H1 (cell line): ENCODE measurements around the gene CDC25C. TPM values are rescaled to one million over a fixed set of nuclear protein-coding genes. Genes with fewer than 3 reads are reported as not detected.

Source experiments
- CTCF ChIA-PET: fragments of 300-600 bp; sonication (Branson Sonifier 250); formaldehyde crosslinking; loops from one replicate; lab custom pipeline; 2021; ENCODE audit not compliant: partially characterized antibody; lab: Charles Lee
- POLR2A ChIA-PET: fragments of 300-600 bp; sonication (Branson Sonifier 250); formaldehyde crosslinking; loops from one replicate; lab custom pipeline; 2021; ENCODE audit warnings: inconsistent platforms; ENCODE audit not compliant: partially characterized antibody; lab: Charles Lee
- DNase-seq, 2 experiments: peaks; one replicate each; pipeline versions ENCODE4 v3.0.0 to v3.0.0-alpha.2; 2010 to 2022; ENCODE audit warnings: low spot score in 2 of 2, low read depth in 1 of 2, mixed read lengths in 1 of 2
- FAIRE-seq: peaks from 2 replicates; lab custom pipeline; 2011; peaks lifted over from hg19 to GRCh38; lab: Jason Lieb, UNC
- H2AFZ ChIP-seq: 2 replicates; pipeline ENCODE4 v1.8.1; 2012; ENCODE audit warnings: low read length, inconsistent platforms
- H2AK5ac ChIP-seq: 2 replicates; pipeline ENCODE4 v1.6.1; 2013; ENCODE audit warnings: low read depth, low read length
- H2BK120ac ChIP-seq: replicated peaks from 2 replicates; pipeline ENCODE3; 2013; ENCODE audit warnings: low read depth, low read length, inconsistent platforms
- H2BK12ac ChIP-seq: 2 replicates; pipeline ENCODE4 v1.6.1; 2013; ENCODE audit warnings: low read depth, low read length
- H2BK15ac ChIP-seq: 2 replicates; pipeline ENCODE4 v1.6.1; 2013; ENCODE audit warnings: low read length
- H2BK20ac ChIP-seq: 2 replicates; pipeline ENCODE4 v1.6.1; 2013; ENCODE audit warnings: low read length
- H2BK5ac ChIP-seq: 2 replicates; pipeline ENCODE4 v1.6.1; 2013; ENCODE audit warnings: low read depth, low read length
- H3K14ac ChIP-seq: 2 replicates; pipeline ENCODE4 v1.6.1; 2013; ENCODE audit warnings: inconsistent platforms; ENCODE audit not compliant: insufficient read length
- H3K18ac ChIP-seq: 2 replicates; pipeline ENCODE4 v1.6.1; 2013; ENCODE audit warnings: low read length; ENCODE audit errors: extremely low read depth
- H3K23ac ChIP-seq: 2 replicates; pipeline ENCODE4 v1.6.1; 2013; ENCODE audit warnings: inconsistent platforms; ENCODE audit not compliant: insufficient read length
- H3K23me2 ChIP-seq: 2 replicates; pipeline ENCODE4 v1.6.1; 2013; ENCODE audit warnings: low read depth, low read length
- H3K27ac ChIP-seq: 2 replicates; pipeline ENCODE4 v1.6.1; 2011; ENCODE audit warnings: low read depth, low read length, inconsistent platforms
- H3K27me3 ChIP-seq, 4 experiments: replicated peaks in 1 of 4; 1 replicate in 1 of 4; 2 replicates in 3 of 4; pipeline versions ENCODE4 v1.6.1 to v1.8.1; 2011 to 2013; ENCODE audit warnings: low read length in 3 of 4, mild to moderate bottlenecking in 3 of 4, inconsistent platforms in 2 of 4, mixed read lengths in 2 of 4, moderate library complexity in 1 of 4; ENCODE audit not compliant: control insufficient read depth in 3 of 4, insufficient read depth in 3 of 4; ENCODE audit errors: extremely low read depth in 1 of 4
- H3K36me3 ChIP-seq, 4 experiments: 2 replicates each; pipeline versions ENCODE4 v1.6.1 to v1.8.1; 2011 to 2013; ENCODE audit warnings: mild to moderate bottlenecking in 4 of 4, low read length in 3 of 4, moderate library complexity in 2 of 4, control low read depth in 1 of 4, inconsistent platforms in 1 of 4; ENCODE audit not compliant: insufficient read depth in 4 of 4, control insufficient read depth in 2 of 4
- H3K4ac ChIP-seq: replicated peaks from 2 replicates; pipeline ENCODE3; 2013; ENCODE audit warnings: low read length, low read depth, mixed read lengths, inconsistent platforms; ENCODE audit not compliant: insufficient read length
- H3K4me1 ChIP-seq, 4 experiments: replicated peaks in 1 of 4; 1 replicate in 1 of 4; 2 replicates in 3 of 4; pipeline versions ENCODE4 v1.6.1 to v1.8.1; 2011 to 2013; ENCODE audit warnings: low read length in 3 of 4, inconsistent platforms in 2 of 4, mixed read lengths in 1 of 4; ENCODE audit not compliant: insufficient read depth in 4 of 4, control insufficient read depth in 3 of 4
- H3K4me2 ChIP-seq, 2 experiments: 2 replicates each; pipeline versions ENCODE4 v1.6.1 to v1.8.1; 2011 to 2013; ENCODE audit warnings: low read depth in 2 of 2, low read length in 2 of 2, control low read depth in 1 of 2, inconsistent platforms in 1 of 2, mild to moderate bottlenecking in 1 of 2; ENCODE audit not compliant: insufficient read depth in 1 of 2
- H3K4me3 ChIP-seq, 4 experiments: fragments of 200-600, 300-600 bp in 1 of 4; sonication (generic), shearing (Covaris generic), sonication (Bioruptor Twin) in 1 of 4; 2 replicates each; pipeline versions ENCODE4 v1.5.1 to v1.8.1; 2011 to 2016; ENCODE audit warnings: low read length in 4 of 4, low read depth in 3 of 4, control low read depth in 2 of 4, inconsistent platforms in 2 of 4, mild to moderate bottlenecking in 2 of 4, mixed read lengths in 1 of 4, moderate library complexity in 1 of 4; ENCODE audit not compliant: insufficient read depth in 2 of 4; ENCODE audit errors: extremely low read depth in 1 of 4
- H3K56ac ChIP-seq: replicated peaks from 2 replicates; pipeline ENCODE3; 2013; ENCODE audit warnings: low read depth, mild to moderate bottlenecking, mixed read lengths, low read length, inconsistent platforms; ENCODE audit not compliant: insufficient read length
- H3K79me1 ChIP-seq: 2 replicates; pipeline ENCODE4 v1.6.1; 2013; ENCODE audit warnings: low read depth, low read length, control low read depth
- H3K79me2 ChIP-seq, 2 experiments: 2 replicates each; pipeline versions ENCODE4 v1.6.1 to v1.8.1; 2012 to 2013; ENCODE audit warnings: low read length in 2 of 2, mild to moderate bottlenecking in 2 of 2, inconsistent platforms in 1 of 2; ENCODE audit not compliant: insufficient read depth in 2 of 2, control insufficient read depth in 1 of 2
- H3K9ac ChIP-seq, 4 experiments: replicated peaks in 1 of 4; 1 replicate in 1 of 4; 2 replicates in 3 of 4; pipeline versions ENCODE4 v1.6.1 to v1.8.1; 2011 to 2013; ENCODE audit warnings: low read depth in 3 of 4, low read length in 3 of 4, control low read depth in 2 of 4, mild to moderate bottlenecking in 2 of 4, moderate library complexity in 2 of 4, inconsistent platforms in 1 of 4; ENCODE audit errors: extremely low read depth in 1 of 4
- H3K9me3 ChIP-seq, 2 experiments: 2 replicates each; pipeline versions ENCODE4 v1.6.1 to v1.8.1; 2012 to 2013; ENCODE audit warnings: mild to moderate bottlenecking in 2 of 2, moderate library complexity in 2 of 2, control low read depth in 1 of 2, inconsistent platforms in 1 of 2, low read depth in 1 of 2, low read length in 1 of 2, mixed read lengths in 1 of 2; ENCODE audit not compliant: insufficient read depth in 2 of 2
- H4K20me1 ChIP-seq, 2 experiments: replicated peaks in 1 of 2; 2 replicates each; pipeline versions ENCODE3 to v1.8.1; 2011 to 2013; ENCODE audit warnings: inconsistent platforms in 2 of 2, low read length in 2 of 2, mild to moderate bottlenecking in 1 of 2; ENCODE audit not compliant: insufficient read depth in 2 of 2, control insufficient read depth in 1 of 2
- H4K5ac ChIP-seq: 2 replicates; pipeline ENCODE4 v1.6.1; 2013; ENCODE audit warnings: low read length, low read depth, mixed read lengths, inconsistent platforms; ENCODE audit not compliant: insufficient read length
- H4K8ac ChIP-seq: 2 replicates; pipeline ENCODE4 v1.8.0; 2013; ENCODE audit warnings: mild to moderate bottlenecking, moderate library complexity, low read length, inconsistent platforms; ENCODE audit not compliant: insufficient read depth; ENCODE audit errors: extremely low read depth
- H4K91ac ChIP-seq: replicated peaks from 2 replicates; pipeline ENCODE3; 2013; ENCODE audit warnings: low read length, mixed read lengths, inconsistent platforms; ENCODE audit not compliant: insufficient read length
- RAD21 ChIP-seq, 2 experiments: IDR thresholded peaks in 1 of 2; conservative IDR thresholded peaks in 1 of 2; 2 replicates each; pipeline ENCODE4 v1.6.1; 2011; ENCODE audit warnings: low read depth in 2 of 2, low read length in 2 of 2, improper control_type of control experiment in 1 of 2, inconsistent platforms in 1 of 2, mild to moderate bottlenecking in 1 of 2, moderate library complexity in 1 of 2
- WGBS, 2 experiments: shearing (Covaris generic) in 1 of 2; methylation state at CpG; one replicate each; pipeline versions ENCODE4 v1.1.6 to v1.1.7; 2013 to 2015; ENCODE audit warnings: low lambda C conversion rate in 2 of 2, mixed read lengths in 2 of 2, inconsistent platforms in 1 of 2, low coverage in 1 of 2, missing lambda C conversion rate in 1 of 2; ENCODE audit not compliant: insufficient replicate concordance in 2 of 2, insufficient coverage in 1 of 2, insufficient read length in 1 of 2; ENCODE audit errors: extremely low coverage in 1 of 2, missing lambda C conversion rate in 1 of 2; 5-methylcytosine and 5-hydroxymethylcytosine counted together
- polyA plus RNA-seq, 7 experiments: library from polyadenylated mRNA; depleted of rRNA in 3 of 7; stranded (reverse) in 5 of 7; unstranded in 2 of 7; fragments of >200 nt in 5 of 7; fragments of 200-250 nt in 2 of 7; gene quantifications; 1 replicate in 5 of 7; 2 replicates in 1 of 7; 4 replicates in 1 of 7; pipeline versions ENCODE4 v1.2.1 to v1.2.3, GENCODE V29; 2011 to 2013; ENCODE audit warnings: missing spikeins in 2 of 7, mixed read lengths in 2 of 7
- total RNA-seq: library from RNA; stranded (reverse); fragmentation: NEBNext Ultra II Directional; extraction: Animal tissue kit (Norgen Biotek cat#: 25700); gene quantifications from 2 replicates; pipeline ENCODE4 v1.2.1, GENCODE V29; 2021

CDC25C gene
- total and polyA plus RNA-seq, 2 of the 8 experiments (the other 6 are each of a cell fraction or from before 2014, with no cell fraction given): 18.4 to 20.8 TPM

DNA sequence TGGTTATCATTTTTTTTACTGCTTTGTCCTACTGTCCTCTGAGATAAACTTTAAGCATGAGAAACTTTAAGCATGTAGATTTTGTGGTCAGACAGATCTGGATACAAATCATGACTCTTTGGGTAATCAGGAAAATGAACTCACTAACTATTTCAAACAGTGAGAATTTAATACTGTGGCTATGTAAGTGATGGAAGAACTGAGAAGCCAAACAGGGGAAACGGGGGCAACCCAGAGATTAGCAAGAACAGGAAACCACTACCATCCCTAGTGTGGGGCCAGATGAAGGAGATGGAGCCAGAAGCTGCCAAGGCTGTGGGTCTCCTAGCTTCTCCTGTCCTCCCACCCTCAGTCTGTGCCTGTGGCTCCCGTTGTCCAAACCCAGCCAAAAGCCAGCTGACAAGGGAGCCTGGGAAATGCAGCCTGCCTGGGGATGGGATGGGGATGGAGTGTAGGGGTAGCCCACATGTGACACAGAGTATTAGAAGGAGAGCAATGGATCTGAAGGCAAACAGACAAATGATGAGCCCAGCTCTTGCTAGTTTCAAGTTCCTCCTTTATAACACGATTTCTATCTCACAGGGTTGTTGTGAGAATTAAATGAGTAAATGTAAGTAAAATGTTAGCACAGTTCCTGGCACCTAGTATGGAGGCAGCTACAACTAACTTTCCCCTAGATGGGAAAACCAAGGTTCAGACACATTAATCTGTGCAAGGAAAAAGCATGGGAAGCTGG lies 90.8 kb downstream of the CDC25C start:
- H3K4ac ChIP-seq: no peak overlapping the region
- no peaks in the 10 kb centered on the region for H3K36me3 ChIP-seq
- no peaks in the 10 kb centered on the region for H4K20me1 ChIP-seq
- H3K4me2 ChIP-seq: peak overlapping the region; percentile 64 to 92; a peak in 2 of 4 replicates
- no peak overlapping the region for H3K27ac ChIP-seq
- no peak overlapping the region for H4K8ac ChIP-seq
- H3K18ac ChIP-seq: no peak overlapping the region
- H3K4me1 ChIP-seq: peaks cover 0 to 5% (median 3%) of the 10 kb centered on the region in 4 experiments; a peak in 5 of 7 replicates
- H3K79me2 ChIP-seq: no peaks in the 10 kb centered on the region
- no peak overlapping the region for H3K56ac ChIP-seq
- H2BK120ac ChIP-seq: no peak overlapping the region
- H2BK20ac ChIP-seq: no peak overlapping the region
- 0 out of 2 replicates have a peak overlapping the region, but pooled peaks have one; percentile 26 for H2AFZ ChIP-seq
- H3K79me1 ChIP-seq: no peaks in the 10 kb centered on the region
- no peak overlapping the region for H3K9ac ChIP-seq
- H3K27me3 ChIP-seq: peaks cover 9 to 26% (median 23%) of the 10 kb centered on the region in 4 experiments
- no peak for DNase-seq
- H2BK12ac ChIP-seq: no peak overlapping the region
- H4K5ac ChIP-seq: no peak overlapping the region
- WGBS, 2 experiments: 84% methylated on average over 3 of the region's 3 CpGs; no CpG with 5 or more reads in 1 of the 2 experiments
- H4K91ac ChIP-seq: no peak overlapping the region
- H3K9me3 ChIP-seq: no peaks in the 10 kb centered on the region
- no peak for TF ChIP-seq RAD21 (IDR thresholded peaks at IDR 0.05 in 1 of 2, conservative IDR thresholded peaks at IDR 0.05 in 1 of 2; ENCODE audit: low read depth in 2 of 2, low read length in 2 of 2)
- TF ChIP-seq, all 59 proteins: peak for 0
- no peak for FAIRE-seq
- ChIA-PET CTCF (interaction anchor here (0.6 to 11.8 kb wide), 3 partner anchors 11 to 24 kb away, joined by 3 to 112 read pairs (median 19); no protein-coding TSS in a partner anchor), POLR2A (interaction anchor here (1.6 to 2.2 kb wide), 2 partner anchors 12 to 28 kb away, joined by 3 to 9 read pairs; partner anchors contain the start of gene CDC23)
- Histone ChIP-seq H2AK5ac (no peak overlapping the region), H3K4me3 (no peak overlapping the region), H2BK15ac (no peak overlapping the region), H2BK5ac (no peak overlapping the region), H3K23ac (no peak overlapping the region), H3K23me2 (peaks cover 5% of the 10 kb centered on the region), H3K14ac (no peak overlapping the region)
